GM12801 (cell line): ENCODE data around the gene MANEAL.

ENCODE experiments used
- TF ChIP-seq, protein P1 (sequence below): IDR thresholded peaks from one replicate; pipeline ENCODE4 v1.5.1; 2011; ENCODE audit warnings: control low read depth; ENCODE audit not compliant: insufficient read length; ENCODE audit errors: extremely low read depth

MANEAL gene

DNA sequence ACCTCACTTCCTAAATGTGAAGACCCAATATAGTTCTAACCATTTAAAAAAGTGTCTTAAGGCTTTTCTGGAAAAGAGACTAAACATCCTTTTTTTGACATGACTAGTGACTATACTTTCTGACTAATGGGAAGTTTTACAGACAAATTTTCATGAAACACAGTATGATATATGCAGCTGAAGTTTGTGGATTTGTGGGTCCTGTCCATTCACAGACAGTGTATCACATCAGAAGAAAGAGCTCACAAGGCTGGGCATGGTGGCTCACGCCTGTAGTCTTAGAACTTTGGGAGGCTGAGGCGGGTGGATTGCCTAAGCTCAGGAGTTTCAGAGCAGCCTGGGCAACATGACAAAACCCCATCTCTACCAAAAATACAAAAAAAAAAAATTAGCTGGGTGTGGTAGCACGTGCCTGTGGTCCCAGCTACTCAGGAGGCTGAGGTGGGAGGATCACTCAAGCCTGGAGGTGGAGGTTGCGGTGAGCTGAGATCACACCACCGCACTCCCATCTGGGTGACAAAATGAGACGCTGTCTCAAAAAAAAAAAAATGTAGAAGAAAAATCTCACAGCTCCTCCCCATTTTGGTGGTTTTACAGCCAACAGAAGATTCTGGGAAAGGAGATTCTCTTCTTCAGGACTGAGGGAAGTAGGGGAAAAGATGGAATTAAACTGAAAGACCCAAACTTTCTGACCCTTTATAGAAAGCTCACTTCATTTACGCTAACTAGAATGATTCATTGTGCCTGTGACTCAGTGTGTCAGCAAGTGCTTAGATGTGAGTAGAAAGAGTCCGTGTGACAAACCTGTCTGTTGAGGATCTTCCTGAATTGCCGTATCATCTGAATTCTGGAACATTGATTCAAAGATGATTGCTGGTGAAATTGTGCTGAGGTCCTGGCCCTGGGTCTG is 29.5 kb downstream of the MANEAL start:
- TF ChIP-seq, protein P1, sequence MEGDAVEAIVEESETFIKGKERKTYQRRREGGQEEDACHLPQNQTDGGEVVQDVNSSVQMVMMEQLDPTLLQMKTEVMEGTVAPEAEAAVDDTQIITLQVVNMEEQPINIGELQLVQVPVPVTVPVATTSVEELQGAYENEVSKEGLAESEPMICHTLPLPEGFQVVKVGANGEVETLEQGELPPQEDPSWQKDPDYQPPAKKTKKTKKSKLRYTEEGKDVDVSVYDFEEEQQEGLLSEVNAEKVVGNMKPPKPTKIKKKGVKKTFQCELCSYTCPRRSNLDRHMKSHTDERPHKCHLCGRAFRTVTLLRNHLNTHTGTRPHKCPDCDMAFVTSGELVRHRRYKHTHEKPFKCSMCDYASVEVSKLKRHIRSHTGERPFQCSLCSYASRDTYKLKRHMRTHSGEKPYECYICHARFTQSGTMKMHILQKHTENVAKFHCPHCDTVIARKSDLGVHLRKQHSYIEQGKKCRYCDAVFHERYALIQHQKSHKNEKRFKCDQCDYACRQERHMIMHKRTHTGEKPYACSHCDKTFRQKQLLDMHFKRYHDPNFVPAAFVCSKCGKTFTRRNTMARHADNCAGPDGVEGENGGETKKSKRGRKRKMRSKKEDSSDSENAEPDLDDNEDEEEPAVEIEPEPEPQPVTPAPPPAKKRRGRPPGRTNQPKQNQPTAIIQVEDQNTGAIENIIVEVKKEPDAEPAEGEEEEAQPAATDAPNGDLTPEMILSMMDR = no peak

DNA sequence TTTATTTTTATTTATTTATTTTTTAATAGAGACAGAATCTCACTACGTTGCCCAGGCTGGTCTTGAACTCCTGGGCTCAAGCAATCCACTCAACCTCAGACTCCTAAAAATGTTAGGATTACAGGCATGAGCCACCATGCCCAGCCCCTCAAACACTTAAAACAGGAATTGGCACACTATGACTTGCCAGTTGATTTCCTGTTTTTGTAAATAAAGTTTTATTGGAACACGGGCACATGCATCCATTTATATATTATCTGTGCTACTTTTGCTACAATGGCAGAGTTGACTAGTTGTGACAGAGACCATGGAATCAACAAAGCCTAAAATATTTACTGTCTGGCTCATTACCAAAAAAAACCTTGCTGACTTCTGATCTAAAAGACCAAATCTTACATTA is 30.4 kb downstream of the MANEAL start:
- TF ChIP-seq, protein P1 = no peak

DNA sequence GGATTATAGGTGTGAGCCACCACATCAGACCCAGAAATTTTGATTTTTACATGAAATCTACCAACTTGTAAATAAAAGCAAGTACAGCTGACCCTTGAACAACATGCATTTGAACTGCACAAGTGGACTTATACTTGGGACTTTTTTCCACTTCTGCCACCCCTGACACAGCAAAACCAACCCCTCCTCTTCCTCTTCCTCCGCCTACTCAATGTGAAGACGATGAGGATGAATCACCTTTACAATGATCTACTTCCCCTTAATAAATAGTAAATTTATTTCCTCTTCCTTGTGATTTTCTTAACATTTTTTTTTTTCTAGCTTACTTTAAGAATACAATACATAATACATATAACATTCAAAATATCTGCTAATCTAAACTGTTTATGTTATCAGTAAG is 31.9 kb downstream of the MANEAL start:
- TF ChIP-seq, protein P1 = no peak

DNA sequence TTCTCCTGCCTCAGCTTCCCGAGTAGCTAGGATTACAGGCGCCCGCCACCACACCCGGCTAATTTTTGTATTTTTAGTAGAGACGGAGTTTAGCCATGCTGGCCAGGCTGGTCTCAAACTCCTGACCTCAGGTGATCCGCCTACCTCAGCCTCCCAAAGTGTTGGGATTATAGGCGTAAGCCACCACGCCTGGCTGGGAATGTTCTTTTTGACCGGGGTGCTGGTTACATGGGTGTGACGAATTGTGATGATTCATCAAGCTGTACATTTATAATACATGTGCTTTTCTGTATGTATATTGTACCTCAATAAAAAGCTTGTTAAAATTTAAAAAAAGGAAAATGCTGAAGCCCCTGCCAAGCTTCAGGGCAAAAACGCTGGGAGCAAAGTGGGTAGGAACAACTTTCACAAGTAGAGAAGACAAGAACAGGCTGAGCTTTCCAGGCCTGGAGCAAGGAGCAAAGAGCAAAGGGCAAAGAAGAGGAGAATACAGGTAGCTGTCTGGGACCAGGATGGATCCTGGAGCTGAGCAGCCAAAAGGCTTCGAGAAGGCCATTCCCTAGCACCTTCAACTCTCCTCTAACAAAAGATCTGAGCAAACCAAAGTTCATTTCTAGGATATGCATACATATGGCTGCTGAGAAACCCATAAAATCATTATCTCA is 34.9 kb downstream of the MANEAL start:
- TF ChIP-seq, protein P1 = no peak

DNA sequence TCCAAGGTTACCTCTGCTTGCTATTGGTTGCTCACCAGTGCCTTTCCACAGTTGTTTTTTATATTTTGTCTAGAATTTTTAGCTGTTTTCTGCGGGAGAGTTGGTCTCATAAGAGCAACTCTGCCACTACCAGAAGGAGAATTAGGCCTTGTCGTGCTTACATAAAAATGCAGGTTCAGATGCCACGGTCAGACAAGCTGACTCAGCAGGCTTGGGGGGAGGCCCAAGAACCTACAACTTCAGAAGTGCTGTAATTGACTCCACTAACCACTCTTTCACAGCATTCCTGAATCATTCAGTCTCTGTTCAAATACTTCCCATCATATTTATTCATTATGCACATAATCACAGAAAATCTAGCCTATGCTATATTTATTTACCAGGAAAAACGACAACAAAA is 37.5 kb downstream of the MANEAL start:
- TF ChIP-seq, protein P1 = no peak

DNA sequence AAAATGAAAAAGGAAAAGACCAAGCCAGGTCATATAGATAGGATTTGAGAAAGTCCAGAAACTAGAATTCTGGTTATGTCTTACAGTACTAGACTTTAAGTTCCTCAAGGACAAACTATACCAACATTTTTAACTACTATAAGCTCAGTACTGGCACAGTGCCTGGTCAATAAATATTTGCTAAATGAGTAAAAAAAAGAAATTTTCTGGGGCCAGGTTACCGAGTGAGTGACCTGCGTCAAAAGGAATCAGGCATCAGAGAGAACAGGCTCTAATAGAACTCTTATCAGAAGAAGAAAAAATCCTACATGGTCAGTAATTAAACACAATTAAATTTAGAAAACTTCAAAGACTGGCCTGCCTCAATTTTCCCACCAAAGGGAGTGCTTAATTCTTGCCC is 38.2 kb downstream of the MANEAL start:
- TF ChIP-seq, protein P1 = no peak

DNA sequence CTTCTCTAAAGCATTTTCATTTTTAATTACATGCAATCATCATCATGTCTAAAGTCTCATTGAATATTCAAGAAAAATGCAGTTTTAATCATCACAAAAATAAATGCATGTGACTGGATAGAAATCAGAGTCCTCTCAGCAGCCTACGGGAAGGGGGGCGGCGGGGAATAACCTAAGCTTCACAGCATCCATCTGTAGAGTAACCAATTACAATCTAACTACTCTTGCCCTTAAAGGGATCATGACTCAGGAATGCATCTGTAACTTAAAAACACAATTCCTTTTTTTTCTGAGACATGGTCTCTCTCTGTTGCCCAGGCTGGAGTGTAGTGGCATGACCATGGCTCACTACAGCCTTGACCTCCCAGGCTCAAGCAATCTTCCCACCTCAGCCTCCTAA is 43.1 kb downstream of the MANEAL start:
- TF ChIP-seq, protein P1 = no peak
